Tibial nerve (tissue), 4 donors: Measurements from ENCODE around the gene NDUFB10. TPM values are rescaled to one million over a fixed set of nuclear protein-coding genes. Genes with fewer than 3 reads are reported as not detected.

Experiments used
- DNase-seq, 2 donors: peaks; one replicate each; pipeline ENCODE4 v3.0.0-alpha.2; 2019; ENCODE audit warnings: low spot score in 2 of 2
- H3K27ac ChIP-seq, 4 donors: fragments of 200-600 bp; sonication (generic) in 3 of 4; one replicate each; pipeline ENCODE4 v1.5.1; 2017 to 2019; ENCODE audit warnings: mild to moderate bottlenecking in 1 of 4
- H3K27me3 ChIP-seq, 2 donors: fragments of 200-600 bp; sonication (generic) in 1 of 2; one replicate each; pipeline versions ENCODE4 v1.5.1 to v1.6.0; 2017 to 2019
- H3K36me3 ChIP-seq, 3 donors: fragments of 200-600 bp; sonication (generic); one replicate each; pipeline ENCODE4 v1.5.1; 2018 to 2019
- H3K4me1 ChIP-seq, 4 donors: fragments of 200-600 bp; sonication (generic) in 3 of 4; one replicate each; pipeline ENCODE4 v1.5.1; 2017 to 2019
- H3K4me3 ChIP-seq, 4 donors: fragments of 200-600 bp; sonication (generic) in 3 of 4; one replicate each; pipeline ENCODE4 v1.5.1; 2017 to 2019; ENCODE audit warnings: mild to moderate bottlenecking in 1 of 4, moderate library complexity in 1 of 4
- H3K9me3 ChIP-seq, 4 donors: fragments of 200-600 bp; sonication (generic) in 3 of 4; one replicate each; pipeline ENCODE4 v1.5.1; 2017 to 2019
- EP300 ChIP-seq, 2 donors: sonication (generic); formaldehyde crosslinking; IDR thresholded peaks; one replicate each; pipeline ENCODE4 v1.6.1; 2017; ENCODE audit warnings: antibody characterized with exemption in 2 of 2, mild to moderate bottlenecking in 1 of 2
- POLR2A ChIP-seq, 2 donors: fragments of 450-650 bp; IDR thresholded peaks; one replicate each; pipeline ENCODE4 v1.6.1; 2017; ENCODE audit warnings: antibody characterized with exemption in 2 of 2, mild to moderate bottlenecking in 2 of 2, moderate library complexity in 2 of 2
- WGBS, 2 donors: methylation state at CpG; one replicate each; pipeline ENCODE4 v1.1.5; 2018; 5-methylcytosine and 5-hydroxymethylcytosine counted together
- total RNA-seq, 4 donors: library from RNA; depleted of rRNA; stranded (reverse); fragments of >200 nt; gene quantifications; one replicate each; pipeline ENCODE4 v1.1.0, GENCODE V29; 2016
- TF ChIP-seq, protein P1 (sequence below), 5 experiments: fragments of 200-600 bp in 3 of 5; fragments of 450-650 bp in 2 of 5; sonication (generic) in 3 of 5; IDR thresholded peaks; one replicate each; pipeline ENCODE4 v1.5.1; 2016 to 2019; ENCODE audit warnings: antibody characterized with exemption in 5 of 5, mild to moderate bottlenecking in 3 of 5, moderate library complexity in 2 of 5

Gene NDUFB10
- total RNA-seq, 4 donors from 2014 or later: 86.9 to 136 (median 116) TPM

DNA sequence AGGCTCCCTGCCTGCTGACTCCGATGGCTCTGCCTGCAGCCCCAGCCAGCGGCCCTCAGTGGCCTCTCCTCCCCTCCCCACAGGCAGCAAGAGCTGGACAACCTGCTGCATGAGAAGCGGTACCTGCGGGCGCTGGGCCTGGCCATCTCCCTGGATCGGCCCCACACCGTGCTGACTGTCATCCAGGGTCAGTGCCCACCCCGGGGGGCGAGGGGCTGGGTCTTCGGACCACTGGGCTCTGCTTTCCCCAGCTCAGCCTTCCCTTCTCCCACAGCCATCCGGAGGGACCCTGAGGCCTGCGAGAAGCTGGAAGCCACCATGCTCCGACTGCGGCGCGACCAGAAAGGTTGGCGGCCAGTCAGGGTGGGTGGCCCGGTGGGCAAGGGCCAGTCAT is 18.5 kb downstream of the NDUFB10 start:
- 90% methylated on average over 17 of the region's 18 CpGs; no CpG with 5 or more reads in 1 of the 2 donors for WGBS, 2 donors
- peaks cover 0 to 53% of the 10 kb centered on the region in 2 donors for H3K27me3 ChIP-seq
- peaks cover 0 to 33% (median 13%) of the 10 kb centered on the region in 4 donors for H3K4me1 ChIP-seq
- no peak for DNase-seq
- no peaks in the 10 kb centered on the region for H3K9me3 ChIP-seq
- TF ChIP-seq POLR2A (IDR thresholded peaks at IDR 0.05): no peak
- TF ChIP-seq, protein P1, sequence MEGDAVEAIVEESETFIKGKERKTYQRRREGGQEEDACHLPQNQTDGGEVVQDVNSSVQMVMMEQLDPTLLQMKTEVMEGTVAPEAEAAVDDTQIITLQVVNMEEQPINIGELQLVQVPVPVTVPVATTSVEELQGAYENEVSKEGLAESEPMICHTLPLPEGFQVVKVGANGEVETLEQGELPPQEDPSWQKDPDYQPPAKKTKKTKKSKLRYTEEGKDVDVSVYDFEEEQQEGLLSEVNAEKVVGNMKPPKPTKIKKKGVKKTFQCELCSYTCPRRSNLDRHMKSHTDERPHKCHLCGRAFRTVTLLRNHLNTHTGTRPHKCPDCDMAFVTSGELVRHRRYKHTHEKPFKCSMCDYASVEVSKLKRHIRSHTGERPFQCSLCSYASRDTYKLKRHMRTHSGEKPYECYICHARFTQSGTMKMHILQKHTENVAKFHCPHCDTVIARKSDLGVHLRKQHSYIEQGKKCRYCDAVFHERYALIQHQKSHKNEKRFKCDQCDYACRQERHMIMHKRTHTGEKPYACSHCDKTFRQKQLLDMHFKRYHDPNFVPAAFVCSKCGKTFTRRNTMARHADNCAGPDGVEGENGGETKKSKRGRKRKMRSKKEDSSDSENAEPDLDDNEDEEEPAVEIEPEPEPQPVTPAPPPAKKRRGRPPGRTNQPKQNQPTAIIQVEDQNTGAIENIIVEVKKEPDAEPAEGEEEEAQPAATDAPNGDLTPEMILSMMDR (IDR thresholded peaks at IDR 0.05): no peak
- TF ChIP-seq EP300 (IDR thresholded peaks at IDR 0.05): no peak
- no peak overlapping the region for H3K27ac ChIP-seq
- H3K36me3 ChIP-seq: peaks cover 0 to 58% (median 36%) of the 10 kb centered on the region in 3 donors
- no peak overlapping the region for H3K4me3 ChIP-seq

DNA sequence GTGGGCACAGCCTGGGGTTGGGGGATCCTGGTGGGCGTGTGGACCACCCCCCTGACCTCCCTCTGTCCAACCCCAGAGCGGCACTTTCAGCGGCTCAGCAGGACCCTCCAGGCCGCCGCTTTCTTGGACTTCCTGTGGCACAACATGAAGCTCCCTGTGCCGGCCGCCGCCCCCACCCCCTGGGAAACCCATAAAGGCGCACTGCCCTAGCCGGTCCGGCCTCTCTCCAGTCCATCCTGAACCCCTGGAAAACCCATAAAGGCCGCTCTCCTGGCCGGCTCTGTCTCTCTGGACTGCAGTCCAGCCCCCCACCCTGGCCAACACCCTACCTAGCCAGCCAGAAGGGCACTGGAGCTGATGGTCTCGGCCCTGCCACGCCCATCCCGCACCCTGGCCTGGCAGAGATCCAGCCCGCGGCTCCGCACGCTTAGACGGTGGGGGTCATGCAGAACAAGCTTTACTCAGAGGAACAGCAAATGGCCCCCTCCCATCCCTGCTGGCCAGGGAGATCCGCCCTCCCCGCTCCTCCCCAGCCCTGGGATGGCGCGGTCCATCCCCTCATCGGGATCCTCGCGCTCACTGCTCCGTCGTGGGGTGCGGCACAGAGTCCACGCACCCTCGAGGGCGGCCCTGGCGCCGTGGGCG is 19.3 kb downstream of the NDUFB10 start:
- Histone ChIP-seq H3K36me3 (peaks cover 0 to 58% (median 36%) of the 10 kb centered on the region in 3 donors), H3K27me3 (peaks cover 0 to 55% of the 10 kb centered on the region in 2 donors), H3K4me1 (peaks cover 0 to 33% (median 11%) of the 10 kb centered on the region in 4 donors), H3K27ac (peak overlapping the region in 1 of 4 donors; percentile 53), H3K4me3 (peak overlapping the region in 1 of 4 donors; percentile 21), H3K9me3 (no peaks in the 10 kb centered on the region)
- TF ChIP-seq, protein P1 (IDR thresholded peaks at IDR 0.05): no peak
- TF ChIP-seq EP300 (IDR thresholded peaks at IDR 0.05): no peak
- TF ChIP-seq POLR2A (IDR thresholded peaks at IDR 0.05): no peak
- no peak for DNase-seq
- 75 to 78% methylated on average over 30 to 36 of the region's 37 CpGs for WGBS, 2 donors

- H3K27ac ChIP-seq: peak overlapping the region in 1 of 4 donors; percentile 53
- H3K4me3 ChIP-seq: peak overlapping the region in 1 of 4 donors; percentile 21
- no peak for DNase-seq
- H3K9me3 ChIP-seq: no peaks in the 10 kb centered on the region
- H3K36me3 ChIP-seq: peaks cover 0 to 51% (median 31%) of the 10 kb centered on the region in 3 donors
- WGBS, 2 donors: 24 to 27% methylated on average over 11 to 56 of the region's 70 CpGs
- TF ChIP-seq, protein P1 (IDR thresholded peaks at IDR 0.05): no peak
- TF ChIP-seq EP300 (IDR thresholded peaks at IDR 0.05) (no peak), POLR2A (IDR thresholded peaks at IDR 0.05) (no peak)
- peaks cover 0 to 32% (median 14%) of the 10 kb centered on the region in 4 donors for H3K4me1 ChIP-seq
- peaks cover 0 to 55% of the 10 kb centered on the region in 2 donors for H3K27me3 ChIP-seq
These were observed 20.1 kb downstream of the NDUFB10 start for GRCh38 chr16:1979271-1980029.

DNA sequence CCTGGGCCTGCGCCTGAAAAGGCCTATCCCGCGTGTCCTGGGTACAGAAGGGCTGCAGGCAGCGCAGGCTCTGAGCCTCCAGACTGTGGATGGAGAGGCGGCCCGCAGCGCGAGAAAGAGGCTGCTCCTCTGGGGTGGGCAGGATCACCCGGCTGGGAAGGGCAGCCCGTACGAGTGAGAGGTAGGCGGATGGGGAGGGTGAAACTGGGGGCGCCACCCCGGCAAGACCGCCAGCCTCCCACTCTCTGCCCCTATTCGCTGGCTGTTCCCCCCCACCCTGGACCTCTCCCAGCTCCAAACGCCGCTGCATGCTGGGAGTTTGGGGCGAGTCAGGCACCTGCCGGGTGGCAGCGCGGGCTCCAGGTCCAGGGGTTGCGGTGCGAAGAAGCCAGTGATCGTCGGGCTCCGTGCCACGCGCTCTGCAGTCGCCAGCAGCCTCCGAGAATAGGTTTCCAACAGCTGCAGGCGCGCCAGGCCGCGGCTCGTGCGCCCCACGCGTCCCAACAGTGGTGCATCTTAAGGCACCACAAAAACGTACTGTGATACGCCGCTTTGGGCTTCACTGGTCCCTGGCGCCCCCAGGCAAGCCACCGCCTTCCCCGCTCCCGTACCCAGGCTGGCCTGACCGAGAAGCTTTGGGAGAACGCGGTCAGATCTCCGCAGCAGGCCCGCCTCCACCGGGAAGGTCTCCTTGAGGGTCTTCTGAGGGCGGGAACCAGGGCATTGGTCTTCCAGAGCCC is 20.9 kb downstream of the NDUFB10 start:
- TF ChIP-seq EP300 (IDR thresholded peaks at IDR 0.05) (no peak), POLR2A (IDR thresholded peaks at IDR 0.05) (no peak)
- TF ChIP-seq, protein P1 (IDR thresholded peaks at IDR 0.05): no peak
- Histone ChIP-seq H3K4me3 (no peak overlapping the region), H3K4me1 (peaks cover 0 to 40% (median 21%) of the 10 kb centered on the region in 4 donors), H3K27me3 (peaks cover 0 to 55% of the 10 kb centered on the region in 2 donors), H3K9me3 (no peaks in the 10 kb centered on the region), H3K36me3 (peaks cover 0 to 44% (median 28%) of the 10 kb centered on the region in 3 donors), H3K27ac (no peak overlapping the region)
- 6 to 10% methylated on average over 33 to 40 of the region's 53 CpGs for whole genome bisulfite sequencing, 2 donors
- no peak for DNase-seq
